HepG2 (cell line): ENCODE measurements around the gene ASF1B. TPM values are rescaled to one million over a fixed set of nuclear protein-coding genes. Genes with fewer than 3 reads are reported as not detected.

Experiments
- ARHGAP35 ChIP-seq: sonication (generic); formaldehyde crosslinking; IDR thresholded peaks from 2 replicates; pipeline ENCODE4 v1.9.0; 2022; ENCODE audit warnings: mild to moderate bottlenecking, inconsistent platforms, moderate library complexity, missing genetic modification reagents, borderline replicate concordance
- LCORL ChIP-seq, 2 experiments: fragments of 450-650 bp in 1 of 2; sonication (generic) in 1 of 2; formaldehyde crosslinking in 1 of 2; IDR thresholded peaks; 2 replicates each; pipeline versions ENCODE4 v1.5.0 to v1.6.1; 2017 to 2020; ENCODE audit warnings: antibody characterized with exemption in 1 of 2, missing genetic modification reagents in 1 of 2
- MEF2D ChIP-seq: sonication (generic); formaldehyde crosslinking; IDR thresholded peaks from 2 replicates; pipeline ENCODE4 v1.5.1; 2020; ENCODE audit warnings: mild to moderate bottlenecking, missing genetic modification reagents
- NR2F2 ChIP-seq: IDR thresholded peaks from 2 replicates; pipeline ENCODE4 v1.6.1; 2012; ENCODE audit warnings: low read depth, inconsistent platforms, borderline replicate concordance
- NR2F6 ChIP-seq, 2 experiments: IDR thresholded peaks; 2 replicates each; pipeline ENCODE4 v1.6.1; 2016; ENCODE audit warnings: antibody characterized with exemption in 1 of 2, mild to moderate bottlenecking in 1 of 2
- ONECUT2 ChIP-seq: sonication (generic); formaldehyde crosslinking; IDR thresholded peaks from 2 replicates; pipeline ENCODE4 v1.4.0; 2020; ENCODE audit warnings: missing genetic modification reagents
- PHF8 ChIP-seq: sonication (generic); formaldehyde crosslinking; IDR thresholded peaks from 2 replicates; pipeline ENCODE4 v1.5.0; 2020; ENCODE audit warnings: missing genetic modification reagents
- POLR2A ChIP-seq, 2 experiments: IDR thresholded peaks; 2 replicates each; pipeline ENCODE4 v1.6.1; 2011; ENCODE audit warnings: low read depth in 2 of 2, low read length in 2 of 2, mild to moderate bottlenecking in 1 of 2, moderate library complexity in 1 of 2; ENCODE audit not compliant: insufficient read depth in 1 of 2
- POLR2G ChIP-seq: fragments of 200-400 bp; formaldehyde crosslinking; IDR thresholded peaks from 2 replicates; pipeline ENCODE4 v1.6.1; 2018; ENCODE audit warnings: mild to moderate bottlenecking, low read depth, low read length, moderate library complexity
- SMAD3 ChIP-seq: sonication (generic); formaldehyde crosslinking; IDR thresholded peaks from 2 replicates; pipeline ENCODE4 v1.4.0; 2020; ENCODE audit warnings: missing genetic modification reagents
- ZBTB38 ChIP-seq: sonication (generic); formaldehyde crosslinking; IDR thresholded peaks from 2 replicates; pipeline ENCODE4 v1.5.1; 2020; ENCODE audit warnings: mild to moderate bottlenecking, missing genetic modification reagents
- ZBTB40 ChIP-seq, 2 experiments: fragments of 450-650 bp in 1 of 2; sonication (generic) in 1 of 2; formaldehyde crosslinking in 1 of 2; IDR thresholded peaks; 2 replicates each; pipeline versions ENCODE4 v1.6.1 to v1.8.0; 2016 to 2022; ENCODE audit warnings: antibody characterized with exemption in 1 of 2, mild to moderate bottlenecking in 1 of 2, missing genetic modification reagents in 1 of 2
- ZHX1 ChIP-seq: sonication (generic); formaldehyde crosslinking; IDR thresholded peaks from 2 replicates; pipeline ENCODE4 v1.8.1; 2022; ENCODE audit warnings: low read depth, mild to moderate bottlenecking, missing genetic modification reagents
- ZMYM4 ChIP-seq: sonication (generic); formaldehyde crosslinking; IDR thresholded peaks from 2 replicates; pipeline ENCODE4 v1.8.1; 2023; ENCODE audit warnings: mild to moderate bottlenecking, missing genetic modification reagents
- ZNF709 ChIP-seq: sonication (generic); formaldehyde crosslinking; IDR thresholded peaks from 2 replicates; pipeline ENCODE4 v1.5.0; 2020; ENCODE audit warnings: mild to moderate bottlenecking, missing genetic modification reagents
- polyA plus RNA-seq, 8 experiments: library from polyadenylated mRNA; depleted of rRNA in 3 of 8; stranded (reverse) in 7 of 8; unstranded in 1 of 8; fragments of >200 nt; fragmentation: Illumina TruSeq in 4 of 8; extraction: Trizol in 4 of 8; gene quantifications; 2 replicates each; pipeline versions ENCODE4 v1.2.1 to v1.2.3, GENCODE V29; 2011 to 2016; ENCODE audit warnings: low read depth in 4 of 8, missing spikeins in 1 of 8, mixed read lengths in 1 of 8; ENCODE audit not compliant: insufficient read depth in 1 of 8
- total RNA-seq, 5 experiments: library from RNA; depleted of rRNA; stranded (reverse); fragments of >200 nt; fragmentation: Illumina TruSeq; extraction: Trizol; gene quantifications; 2 replicates each; pipeline ENCODE4 v1.2.3, GENCODE V29; 2016; ENCODE audit warnings: low read depth in 1 of 5

The ASF1B gene
- total and polyA plus RNA-seq, 2 of the 13 experiments (the other 11 are each of a cell fraction or from before 2014, with no cell fraction given): 18.2 to 24.8 TPM

DNA sequence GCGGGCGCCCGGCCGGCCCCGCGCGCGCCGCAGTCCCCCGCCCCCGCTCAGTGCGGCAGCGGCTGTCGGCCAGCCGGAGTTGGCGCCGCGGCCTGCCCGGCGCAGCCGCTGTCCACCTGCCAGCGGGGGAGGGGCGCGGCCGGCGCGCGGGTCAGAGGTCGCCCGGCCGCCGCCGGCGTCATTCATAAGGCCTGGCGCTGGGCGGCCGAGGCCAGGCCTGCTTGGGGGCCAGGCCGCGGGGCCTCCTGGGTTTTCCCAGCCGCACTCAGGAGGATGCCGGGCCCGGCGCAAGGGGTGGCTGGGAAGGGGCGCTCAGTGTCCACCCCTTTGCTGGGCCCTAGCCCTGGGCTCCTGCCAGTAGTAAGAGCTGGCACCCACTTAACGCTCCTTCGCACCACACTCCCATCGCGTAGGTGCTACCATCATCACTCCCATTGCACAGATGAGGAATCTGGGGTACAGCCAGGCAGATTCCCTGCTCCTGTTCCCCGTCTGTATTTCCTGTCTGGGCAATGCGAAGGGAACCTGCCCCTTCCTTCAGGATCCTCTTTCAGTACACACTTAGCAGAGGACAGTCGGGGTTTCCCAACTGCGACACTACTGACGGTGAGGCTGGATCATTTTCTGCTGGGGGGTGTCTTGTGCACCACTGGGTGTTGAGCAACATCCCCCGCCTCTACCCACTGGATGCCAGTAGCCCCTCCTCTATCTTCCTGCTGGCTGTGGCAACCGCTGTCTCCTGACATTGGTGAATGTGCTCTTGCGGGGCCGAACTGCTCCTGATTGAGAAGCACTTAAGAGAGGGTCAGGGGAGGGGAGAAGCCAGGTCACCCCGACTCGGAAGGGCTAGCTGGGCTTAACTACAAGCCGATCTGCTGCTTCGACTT is 18.0 kb downstream of the ASF1B start (continued):
- TF ChIP-seq LCORL (IDR thresholded peaks at IDR 0.05) (no peak), LCORL (CRISPR knock-in tag; IDR thresholded peaks at IDR 0.05) (no peak; the same call in 1 of the 2 replicates), ZBTB38 (CRISPR knock-in tag) (peak; percentile 37; the same call in 1 of the 2 replicates), ONECUT2 (no peak), POLR2G (peak; percentile 78), NR2F2 (peak; percentile 43; the same call in 1 of the 2 replicates), SMAD3 (CRISPR knock-in tag) (peak; percentile 68; the same call in 1 of the 2 replicates), ZNF709 (CRISPR knock-in tag) (no peak), ARHGAP35 (CRISPR knock-in tag) (no peak), ZHX1 (CRISPR knock-in tag) (no peak), MEF2D (CRISPR knock-in tag) (peak; percentile 51; the same call in 1 of the 2 replicates), PHF8 (CRISPR knock-in tag) (peak; percentile 70), ZBTB40 (IDR thresholded peaks at IDR 0.05) (no peak), ZBTB40 (CRISPR knock-in tag; IDR thresholded peaks at IDR 0.05) (peak; percentile 18; the same call in 1 of the 2 replicates), POLR2A (IDR thresholded peaks at IDR 0.05; ENCODE audit: insufficient read depth in 1 of 2, low read depth in 2 of 2, low read length in 2 of 2) (peak; percentile 57 to 74), NR2F6 (IDR thresholded peaks at IDR 0.05) (no peak; the same call in 1 of the 2 replicates), NR2F6 (CRISPR knock-in tag; IDR thresholded peaks at IDR 0.05) (peak; percentile 17; the same call in 1 of the 2 replicates), ZMYM4 (no peak)
